IPS-18a (cell line): ENCODE measurements around the gene PHYHIPL.

Experiments used
- H3K27ac ChIP-seq: one replicate; pipeline ENCODE4 v1.5.1; 2013; ENCODE audit warnings: low read length
- H3K27me3 ChIP-seq: one replicate; pipeline ENCODE4 v1.6.1; 2013; ENCODE audit warnings: mild to moderate bottlenecking, low read length; ENCODE audit not compliant: control insufficient read depth, insufficient read depth
- H3K36me3 ChIP-seq: one replicate; pipeline ENCODE4 v1.6.1; 2013; ENCODE audit warnings: low read depth, low read length; ENCODE audit not compliant: control insufficient read depth
- H3K4me1 ChIP-seq: one replicate; pipeline ENCODE4 v1.6.1; 2013; ENCODE audit warnings: low read depth, low read length; ENCODE audit not compliant: control insufficient read depth
- H3K4me3 ChIP-seq: one replicate; pipeline ENCODE4 v1.5.1; 2013; ENCODE audit warnings: low read length
- H3K9ac ChIP-seq: one replicate; pipeline ENCODE4 v1.6.1; 2013; ENCODE audit warnings: mild to moderate bottlenecking, low read length, moderate library complexity
- H3K9me3 ChIP-seq: one replicate; pipeline ENCODE4 v1.6.1; 2013; ENCODE audit warnings: low read depth, low read length; ENCODE audit not compliant: control insufficient read depth

Gene PHYHIPL

DNA sequence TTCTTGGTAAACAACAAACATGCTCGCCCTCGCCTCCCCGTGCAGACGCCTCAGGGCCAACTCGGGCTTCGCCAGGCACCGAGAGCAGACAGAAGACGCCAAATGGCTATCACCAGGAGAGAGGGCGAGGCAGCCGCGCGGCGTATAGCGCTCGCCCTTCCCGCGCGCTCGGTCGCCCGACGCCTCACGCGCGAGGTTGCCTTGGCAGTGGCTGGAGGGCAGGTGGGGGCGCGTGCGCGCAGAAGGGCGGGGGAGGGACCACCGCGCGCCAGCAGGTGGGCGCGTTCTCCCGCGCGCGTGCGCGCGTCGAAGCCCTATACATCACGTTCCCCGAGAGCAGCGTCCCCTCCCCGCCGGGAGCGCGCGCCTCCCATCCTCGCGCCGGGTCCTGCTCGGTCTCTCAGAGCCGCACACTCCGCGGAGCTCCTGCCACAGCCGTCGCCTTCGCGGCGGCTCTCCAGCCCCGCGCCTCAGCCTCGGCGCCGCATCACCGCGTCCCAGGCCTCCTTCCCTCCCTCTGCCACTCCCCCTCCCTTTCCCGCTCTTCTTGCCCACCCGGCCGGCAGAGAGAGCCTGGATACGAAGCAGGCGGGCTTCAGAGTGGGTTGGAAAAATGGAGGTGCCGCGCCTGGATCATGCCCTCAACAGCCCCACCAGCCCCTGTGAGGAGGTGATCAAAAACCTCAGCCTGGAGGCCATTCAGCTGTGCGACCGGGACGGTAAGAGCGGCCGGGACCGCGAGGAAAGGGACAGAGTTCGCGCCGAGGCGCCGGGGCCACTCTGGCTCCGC lies at the start of gene PHYHIPL:
TSS of gene PHYHIPL (plus strand) at position 403 of the 790 bp plus-strand sequence. CDS start at position 614, 211 bp downstream.
- peaks cover 62% of the 10 kb centered on the region for H3K27me3 ChIP-seq
- peak within 1 kb of the TSS; percentile 38 for H3K9ac ChIP-seq
- peak within 1 kb of the TSS; percentile 59 for H3K4me3 ChIP-seq
- H3K27ac ChIP-seq, result no peak within 1 kb of the TSS
- no peaks in the 10 kb centered on the region for H3K9me3 ChIP-seq
- H3K4me1 ChIP-seq, result no peaks in the 10 kb centered on the region
- H3K36me3 ChIP-seq, result no peaks in the 10 kb centered on the region

DNA sequence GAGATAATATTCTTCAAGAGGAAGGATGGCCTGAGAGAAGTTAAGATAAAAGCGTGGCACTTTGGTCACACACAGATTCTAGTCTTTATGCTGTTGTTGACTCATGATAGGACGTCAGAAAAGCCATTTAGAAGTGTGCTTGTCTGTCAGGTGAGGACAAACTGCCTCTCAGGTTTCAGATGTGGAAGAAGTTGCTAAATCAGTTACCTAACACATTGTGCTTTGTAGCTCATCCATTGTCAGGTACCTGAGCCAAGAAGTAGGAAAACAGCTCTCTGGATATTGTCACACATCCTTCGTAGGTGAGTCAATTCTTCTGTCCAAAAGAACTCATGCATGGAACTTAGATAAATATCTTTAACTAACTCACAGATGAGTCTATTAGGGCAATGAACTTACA lies 49.5 kb upstream of the PHYHIPL start:
- H3K4me1 ChIP-seq, result no peaks in the 10 kb centered on the region
- no peak overlapping the region for H3K27ac ChIP-seq
- no peaks in the 10 kb centered on the region for H3K9me3 ChIP-seq
- H3K9ac ChIP-seq, result no peak overlapping the region
- H3K27me3 ChIP-seq, result no peaks in the 10 kb centered on the region
- no peaks in the 10 kb centered on the region for H3K36me3 ChIP-seq
- H3K4me3 ChIP-seq, result no peak overlapping the region

DNA sequence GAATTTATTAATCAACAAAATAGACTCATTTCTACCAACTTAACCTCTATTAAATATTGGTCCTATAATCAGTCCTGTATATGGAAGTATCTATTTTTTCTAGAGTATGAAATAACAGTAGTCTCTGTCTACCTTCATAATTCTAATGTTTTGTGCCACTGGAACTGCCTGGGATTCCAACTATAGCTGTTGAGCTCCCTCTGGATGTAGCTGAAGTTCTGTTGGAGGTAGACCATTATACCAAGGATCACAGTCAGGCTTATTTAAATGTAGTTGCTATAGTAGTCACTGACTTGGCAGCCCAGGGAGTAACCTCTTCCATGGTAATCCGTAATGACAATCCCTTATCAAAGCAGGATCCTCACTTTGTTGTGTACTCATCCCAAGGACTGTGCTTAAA lies 48.5 kb upstream of the PHYHIPL start:
- Histone ChIP-seq H3K36me3 (no peaks in the 10 kb centered on the region), H3K4me1 (no peaks in the 10 kb centered on the region), H3K4me3 (no peak overlapping the region), H3K27ac (no peak overlapping the region), H3K27me3 (no peaks in the 10 kb centered on the region), H3K9me3 (no peaks in the 10 kb centered on the region), H3K9ac (no peak overlapping the region)

DNA sequence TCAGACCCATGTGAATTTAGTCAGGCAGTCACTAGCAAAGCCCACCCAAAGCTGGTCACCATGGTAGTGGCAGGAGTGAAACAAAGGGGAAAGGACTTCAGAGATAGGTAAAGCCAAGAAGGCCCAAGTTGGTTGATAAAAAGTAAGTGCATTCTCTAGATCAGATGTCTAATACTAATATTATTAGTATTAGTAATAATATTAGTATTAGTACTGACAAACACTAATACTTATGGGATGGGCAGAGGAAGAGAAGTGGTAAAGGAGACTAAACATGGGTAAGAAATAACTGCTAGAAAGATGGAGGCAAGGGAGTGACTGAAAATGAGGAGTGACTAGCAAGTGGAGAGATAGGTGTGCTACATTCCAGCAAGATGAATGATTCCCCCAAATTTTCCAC lies 46.6 kb upstream of the PHYHIPL start:
- Histone ChIP-seq H3K4me1 (no peaks in the 10 kb centered on the region), H3K4me3 (no peak overlapping the region), H3K27ac (no peak overlapping the region), H3K27me3 (no peaks in the 10 kb centered on the region), H3K9ac (no peak overlapping the region), H3K9me3 (no peaks in the 10 kb centered on the region), H3K36me3 (no peaks in the 10 kb centered on the region)

DNA sequence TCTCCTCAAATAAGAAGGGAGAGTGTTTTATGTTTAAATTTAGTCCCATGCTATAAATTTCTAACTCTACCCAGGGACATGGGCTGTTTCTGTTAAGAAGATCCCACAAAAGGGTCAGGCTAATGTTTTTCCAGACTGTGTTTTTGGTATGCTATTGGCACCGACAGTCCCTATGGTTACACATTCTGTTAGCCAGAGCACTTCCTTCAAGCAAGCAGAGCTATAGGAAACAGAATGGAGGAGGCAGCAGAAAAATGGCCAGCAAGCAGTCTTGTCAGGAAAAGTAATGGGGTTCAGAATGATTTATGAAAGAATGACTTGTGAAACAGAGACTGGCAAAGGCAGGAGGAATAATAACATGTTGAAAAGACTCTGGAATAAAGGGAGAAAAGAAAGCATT lies 44.8 kb upstream of the PHYHIPL start:
- Histone ChIP-seq H3K9me3 (no peaks in the 10 kb centered on the region), H3K4me3 (no peak overlapping the region), H3K36me3 (no peaks in the 10 kb centered on the region), H3K27me3 (no peaks in the 10 kb centered on the region), H3K9ac (no peak overlapping the region), H3K4me1 (no peaks in the 10 kb centered on the region), H3K27ac (no peak overlapping the region)

DNA sequence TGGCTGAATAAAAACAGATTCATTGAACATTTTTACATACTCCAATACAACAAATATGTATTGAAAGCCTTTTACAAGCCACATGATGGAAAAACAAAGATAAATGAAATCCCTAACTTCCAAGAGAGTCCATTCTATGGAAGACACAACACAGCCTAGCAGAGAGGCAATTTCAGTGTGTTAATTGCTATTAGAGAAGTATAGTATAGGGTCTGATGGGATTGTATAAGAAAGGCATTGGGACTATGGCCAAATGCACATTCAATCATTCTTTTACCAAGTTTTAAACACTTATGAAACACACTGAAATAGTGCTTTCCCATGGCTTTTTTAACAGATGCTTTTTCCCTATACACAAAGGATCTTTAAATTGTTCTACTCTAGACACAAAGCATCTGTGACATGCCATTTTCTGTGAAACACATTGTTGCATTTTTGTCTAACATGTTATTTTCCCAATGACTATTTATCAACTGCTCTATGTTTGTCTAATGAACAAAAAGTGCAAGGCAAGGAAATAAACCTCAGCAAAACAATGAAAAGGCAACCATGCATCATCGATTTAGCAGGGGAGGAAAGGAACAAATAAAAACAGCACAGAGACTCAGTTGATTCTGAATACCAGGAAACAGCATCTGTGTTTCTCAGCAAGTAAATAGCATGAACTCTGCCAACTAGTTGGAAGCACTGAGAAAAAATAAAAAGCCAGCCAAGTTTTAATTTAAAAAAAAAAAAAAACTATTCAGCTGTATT lies 42.4 kb upstream of the PHYHIPL start:
- H3K9me3 ChIP-seq, result no peaks in the 10 kb centered on the region
- H3K27ac ChIP-seq, result no peak overlapping the region
- no peaks in the 10 kb centered on the region for H3K36me3 ChIP-seq
- H3K4me3 ChIP-seq, result no peak overlapping the region
- no peaks in the 10 kb centered on the region for H3K27me3 ChIP-seq
- H3K4me1 ChIP-seq, result no peaks in the 10 kb centered on the region
- no peak overlapping the region for H3K9ac ChIP-seq

DNA sequence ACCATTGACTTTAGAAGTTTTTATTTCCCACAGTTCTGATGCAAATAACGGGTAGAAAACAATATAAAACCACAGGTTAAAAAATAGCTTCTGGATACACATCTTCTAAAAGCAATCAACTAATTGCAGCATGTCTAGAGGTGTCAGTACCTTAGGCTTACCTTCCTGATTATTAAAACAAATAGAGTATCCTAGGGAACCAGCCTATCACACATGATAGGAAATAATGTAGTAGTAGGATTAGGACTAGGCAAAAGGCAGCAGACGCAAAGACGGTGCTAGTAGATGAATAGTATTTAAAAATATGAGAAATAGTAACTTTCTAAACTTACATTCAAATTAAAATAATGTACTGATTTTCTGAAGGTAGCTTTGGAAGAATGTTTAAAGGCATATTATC lies 41.7 kb upstream of the PHYHIPL start:
- H3K27me3 ChIP-seq, result no peaks in the 10 kb centered on the region
- no peak overlapping the region for H3K27ac ChIP-seq
- no peaks in the 10 kb centered on the region for H3K36me3 ChIP-seq
- no peaks in the 10 kb centered on the region for H3K4me1 ChIP-seq
- no peaks in the 10 kb centered on the region for H3K9me3 ChIP-seq
- no peak overlapping the region for H3K4me3 ChIP-seq
- H3K9ac ChIP-seq, result no peak overlapping the region

DNA sequence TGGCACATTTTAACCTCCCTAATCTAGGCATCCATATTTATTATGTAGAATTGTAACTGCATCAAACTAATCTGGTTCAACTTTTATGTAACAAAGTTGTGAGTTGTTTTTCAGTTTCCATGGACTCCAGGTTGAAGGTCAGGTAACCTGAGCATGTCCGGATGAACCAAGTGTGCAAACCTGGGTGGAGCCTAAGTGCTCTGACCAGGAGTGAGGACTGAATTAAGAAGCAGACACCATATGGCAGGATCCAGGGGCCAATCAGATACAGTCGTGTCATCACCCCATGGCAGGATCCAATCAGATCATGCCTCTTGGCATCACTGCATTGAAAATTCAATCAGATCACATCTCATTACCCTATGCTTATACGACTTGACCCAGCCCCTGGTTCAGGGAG lies 41.2 kb upstream of the PHYHIPL start:
- Histone ChIP-seq H3K9me3 (no peaks in the 10 kb centered on the region), H3K36me3 (no peaks in the 10 kb centered on the region), H3K4me1 (no peaks in the 10 kb centered on the region), H3K9ac (no peak overlapping the region), H3K27me3 (no peaks in the 10 kb centered on the region), H3K4me3 (no peak overlapping the region), H3K27ac (no peak overlapping the region)

DNA sequence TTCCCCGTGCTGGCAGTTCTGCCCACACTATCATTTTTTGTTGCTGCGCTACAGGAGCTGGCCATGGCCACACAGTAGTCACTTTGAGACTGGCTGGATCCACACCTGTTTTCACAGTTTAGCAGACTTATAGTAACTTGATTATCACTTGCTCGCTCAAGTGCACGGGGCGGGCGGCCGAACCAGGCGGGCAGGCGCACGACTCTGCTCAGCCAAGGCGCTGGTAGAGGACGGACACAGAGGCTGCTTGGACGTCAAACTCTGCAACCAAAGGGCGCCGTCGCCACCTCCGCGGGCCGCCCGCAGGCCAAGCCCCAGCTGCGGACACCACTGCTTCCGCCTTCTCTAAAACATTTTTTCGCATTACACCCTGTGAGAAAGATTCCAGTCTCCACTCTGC lies 38.4 kb upstream of the PHYHIPL start:
- H3K27me3 ChIP-seq, result no peaks in the 10 kb centered on the region
- no peak overlapping the region for H3K4me3 ChIP-seq
- no peak overlapping the region for H3K9ac ChIP-seq
- H3K9me3 ChIP-seq, result no peaks in the 10 kb centered on the region
- no peaks in the 10 kb centered on the region for H3K36me3 ChIP-seq
- no peaks in the 10 kb centered on the region for H3K4me1 ChIP-seq
- no peak overlapping the region for H3K27ac ChIP-seq

DNA sequence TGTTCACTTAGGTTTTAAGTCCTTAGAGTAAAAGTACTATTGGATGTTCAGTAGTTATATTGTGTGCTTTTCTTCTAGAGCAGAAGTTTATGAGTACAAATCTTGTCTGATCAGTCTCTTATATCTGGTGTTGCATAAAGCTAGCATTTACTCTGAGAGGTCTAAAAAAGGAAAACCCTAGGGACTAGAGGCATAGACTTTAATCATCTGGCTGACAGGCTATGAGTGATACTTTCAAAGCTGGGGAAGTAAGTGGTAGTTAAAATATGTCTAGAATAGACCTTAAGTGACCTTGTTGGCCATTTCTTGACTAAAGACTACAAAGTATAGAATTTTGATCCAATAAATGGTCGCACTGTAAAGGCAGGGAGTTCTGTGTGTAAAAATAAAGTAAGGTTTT lies 32.9 kb upstream of the PHYHIPL start:
- Histone ChIP-seq H3K27me3 (no peaks in the 10 kb centered on the region), H3K27ac (no peak overlapping the region), H3K4me3 (no peak overlapping the region), H3K36me3 (no peaks in the 10 kb centered on the region), H3K4me1 (no peaks in the 10 kb centered on the region), H3K9me3 (no peaks in the 10 kb centered on the region), H3K9ac (no peak overlapping the region)

DNA sequence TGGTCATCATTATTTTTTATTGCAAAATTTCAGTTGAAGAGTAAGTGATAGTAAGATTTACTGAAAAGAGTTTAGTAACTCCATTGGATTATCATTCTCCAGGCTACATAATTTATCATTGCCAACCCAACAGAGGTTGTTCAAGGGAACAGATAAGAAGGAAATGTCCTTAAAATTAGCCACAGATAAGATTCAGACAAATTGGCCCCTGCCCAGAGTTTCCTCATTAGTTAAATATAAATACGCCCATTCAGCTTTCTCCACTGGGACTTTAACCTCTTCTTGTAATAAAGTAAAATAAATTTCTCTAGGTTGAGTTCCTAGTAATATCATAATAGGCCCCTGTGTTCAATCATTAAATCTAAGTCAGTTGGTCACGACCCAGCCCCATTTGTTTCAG lies 27.7 kb upstream of the PHYHIPL start:
- H3K27me3 ChIP-seq, result no peaks in the 10 kb centered on the region
- H3K4me3 ChIP-seq, result no peak overlapping the region
- no peak overlapping the region for H3K9ac ChIP-seq
- no peaks in the 10 kb centered on the region for H3K36me3 ChIP-seq
- no peaks in the 10 kb centered on the region for H3K9me3 ChIP-seq
- H3K27ac ChIP-seq, result no peak overlapping the region
- H3K4me1 ChIP-seq, result no peaks in the 10 kb centered on the region

DNA sequence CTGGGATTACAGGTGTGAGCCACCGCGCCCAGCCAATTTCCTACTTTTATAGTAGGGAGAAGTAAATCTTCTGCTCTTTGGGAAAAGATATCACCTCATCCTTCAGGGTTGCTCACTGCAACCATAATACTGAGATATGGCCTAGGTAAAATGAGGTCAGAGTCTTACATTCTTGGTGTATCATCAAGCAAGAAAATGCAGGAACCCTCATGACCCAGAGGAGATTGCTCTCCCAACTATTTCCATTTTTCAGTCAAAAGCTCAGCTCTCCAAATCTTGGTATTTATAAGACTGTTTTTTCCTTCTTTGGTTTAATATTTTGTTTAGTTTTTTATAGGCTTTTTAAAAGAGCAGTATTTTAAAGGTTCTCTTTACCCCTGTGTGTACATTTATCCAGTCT lies 20.9 kb upstream of the PHYHIPL start:
- no peaks in the 10 kb centered on the region for H3K4me1 ChIP-seq

More for the DNA sequence above, 20.9 kb upstream of the PHYHIPL start:
- H3K4me3 ChIP-seq, result no peak overlapping the region
- no peaks in the 10 kb centered on the region for H3K9me3 ChIP-seq
- no peaks in the 10 kb centered on the region for H3K27me3 ChIP-seq
- no peaks in the 10 kb centered on the region for H3K36me3 ChIP-seq
- H3K9ac ChIP-seq, result no peak overlapping the region
- H3K27ac ChIP-seq, result no peak overlapping the region
